HG02981 (cell line): ENCODE measurements around the gene SSR3.
A peak's percentile ranks its signal among the peaks of the same experiment; 100 is the strongest.
"Not testable (repeated sequence)": the region's sequence is repeated elsewhere in the genome, so short reads cannot be mapped to it uniquely, and the experiment has no call there.

ENCODE experiments used
- ATAC-seq: cut with Tn5 transposase; IDR thresholded peaks from one replicate; pipeline ENCODE4 v1.9.1; 2021; ENCODE audit warnings: mild to moderate bottlenecking, moderate library complexity; ENCODE audit not compliant: unreplicated experiment

Gene SSR3

GRCh38 chr3:156554842-156555687, at the start of gene SSR3:
SSR3 (minus strand) TSS chr3:156555117; CDS start chr3:156555089, 28 bp downstream.
- ATAC-seq: peak; percentile 100

- ATAC-seq: no peak
Measured at GRCh38 chr3:156604064-156604641, 49.2 kb upstream of the SSR3 start.

- ATAC-seq: no peak
Measured at GRCh38 chr3:156603379-156604017, 48.6 kb upstream of the SSR3 start.

GRCh38 chr3:156602424-156602823, 47.5 kb upstream of the SSR3 start:
- no peak for ATAC-seq

- ATAC-seq: no peak
Measured at GRCh38 chr3:156601497-156601896, 46.6 kb upstream of the SSR3 start.

DNA sequence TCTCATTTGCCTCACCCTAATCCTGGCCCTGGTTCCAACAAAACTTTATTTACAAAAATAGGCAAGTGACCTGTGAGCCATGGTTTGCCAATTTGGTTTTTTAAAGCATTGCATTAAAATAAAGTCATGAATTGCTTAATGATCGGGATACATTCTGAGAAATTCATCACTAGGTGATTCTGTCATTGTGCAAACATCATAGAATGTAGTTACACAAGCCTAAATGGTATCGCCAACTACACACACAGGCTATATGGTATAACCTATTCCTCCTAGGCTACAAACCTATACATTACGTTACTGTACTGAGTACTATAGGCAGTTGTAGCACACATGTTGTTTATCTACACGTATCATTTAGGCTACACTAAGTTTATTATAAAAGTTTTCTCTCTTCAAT, 45.9 kb upstream of the SSR3 start:
- no peak for ATAC-seq

DNA sequence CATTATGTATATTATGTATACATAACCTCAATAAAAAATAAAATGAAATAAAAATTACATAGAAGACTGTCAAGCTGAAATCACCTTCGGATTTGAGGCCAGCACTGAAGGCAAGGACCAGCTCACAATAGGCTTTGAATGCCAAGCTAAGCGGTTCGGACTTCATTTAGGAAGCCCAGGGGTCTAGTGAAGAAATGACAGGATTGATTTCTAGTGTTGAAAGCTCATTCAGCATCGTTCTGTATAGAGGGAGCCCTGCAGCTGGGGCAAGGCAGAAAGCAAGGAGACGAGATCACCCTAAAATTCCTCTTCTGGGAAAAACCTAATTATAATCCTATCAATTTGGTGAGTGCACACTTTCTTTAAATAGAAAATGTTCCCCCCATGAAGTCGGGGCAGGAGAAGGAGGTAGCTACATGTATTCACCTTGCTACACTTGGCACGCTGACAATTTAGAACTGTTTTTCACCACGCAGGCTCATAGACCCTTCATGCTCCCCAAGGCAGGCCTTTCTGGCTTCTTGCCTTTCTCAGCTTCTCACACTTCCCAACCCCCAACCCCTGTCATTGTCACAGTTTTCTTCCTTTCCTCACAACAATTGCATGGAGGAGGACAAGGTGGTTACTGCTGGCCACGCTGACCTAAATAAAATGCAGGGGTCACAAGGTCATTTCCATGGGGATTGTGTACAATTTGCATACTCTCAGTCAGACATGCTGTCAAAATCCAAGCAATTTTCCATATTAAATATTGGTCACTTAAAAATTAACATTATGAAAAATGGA, 44.4 kb upstream of the SSR3 start:
- no peak for ATAC-seq

GRCh38 chr3:156598413-156598812, 43.5 kb upstream of the SSR3 start:
- ATAC-seq: no peak

- ATAC-seq: no peak
Measured at GRCh38 chr3:156594219-156594683, 39.3 kb upstream of the SSR3 start.

DNA sequence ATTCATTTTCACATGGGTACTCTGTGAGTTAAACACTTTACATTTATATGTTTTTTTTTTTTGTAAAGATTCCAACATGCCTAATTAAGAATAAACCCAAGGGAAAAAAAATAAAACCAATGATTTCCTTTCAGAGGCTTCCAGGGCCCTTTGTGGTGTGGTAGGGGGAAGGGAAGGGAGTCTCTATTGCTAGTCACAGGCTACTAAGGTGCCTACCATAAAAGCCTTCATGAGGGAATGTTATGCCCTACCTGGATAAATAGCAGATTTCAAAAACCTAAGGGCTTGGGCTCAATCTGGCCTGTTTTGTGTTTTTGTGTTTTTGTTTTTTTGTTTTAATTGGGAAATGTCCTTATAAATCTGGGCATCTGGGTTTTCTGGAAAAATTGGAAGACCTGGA, 38.9 kb upstream of the SSR3 start:
- no peak for ATAC-seq

- ATAC-seq: not testable (repeated sequence)
Measured at GRCh38 chr3:156589806-156590205, 34.9 kb upstream of the SSR3 start.

- no peak for ATAC-seq
Measured at GRCh38 chr3:156587760-156588069, 32.8 kb upstream of the SSR3 start.

DNA sequence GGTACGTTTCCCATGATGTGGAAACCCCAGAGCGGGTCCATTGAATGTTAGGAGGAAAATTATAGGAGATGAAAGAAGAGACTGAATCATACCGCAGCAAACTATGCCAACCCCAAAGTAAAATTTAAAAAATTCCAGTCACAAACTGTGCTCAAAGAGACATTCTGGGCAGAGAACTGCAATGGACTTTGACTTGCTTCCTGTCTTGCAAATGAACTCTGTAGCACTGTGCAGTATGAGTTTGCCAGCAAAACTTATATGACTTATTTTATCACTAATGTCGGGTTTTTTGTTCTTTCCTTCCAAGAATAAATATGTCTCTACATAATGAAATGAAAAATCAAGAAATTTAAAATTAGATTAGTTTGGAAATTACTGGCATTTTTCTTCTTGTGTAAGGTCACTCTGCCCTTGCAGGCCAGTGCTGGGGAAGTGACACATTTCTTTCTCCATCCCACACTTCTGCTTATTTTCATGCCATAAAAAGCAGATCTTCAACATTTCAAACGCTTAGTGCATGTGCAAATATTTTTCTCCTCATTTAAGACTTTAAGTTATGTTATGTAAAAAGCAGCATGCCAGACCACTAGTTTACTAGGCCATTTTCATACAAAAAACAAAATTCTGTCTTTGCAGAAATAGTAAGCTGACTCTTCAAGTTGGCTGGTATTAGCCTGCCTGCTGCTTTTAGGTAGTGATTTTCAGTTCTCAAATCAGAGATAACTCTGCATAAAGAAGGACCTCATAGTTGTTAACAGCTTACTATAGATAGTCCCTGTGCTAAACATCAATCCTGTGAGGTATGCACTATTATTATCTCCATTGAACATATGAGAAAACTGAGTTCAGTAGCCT, 32.2 kb upstream of the SSR3 start:
- no peak for ATAC-seq

DNA sequence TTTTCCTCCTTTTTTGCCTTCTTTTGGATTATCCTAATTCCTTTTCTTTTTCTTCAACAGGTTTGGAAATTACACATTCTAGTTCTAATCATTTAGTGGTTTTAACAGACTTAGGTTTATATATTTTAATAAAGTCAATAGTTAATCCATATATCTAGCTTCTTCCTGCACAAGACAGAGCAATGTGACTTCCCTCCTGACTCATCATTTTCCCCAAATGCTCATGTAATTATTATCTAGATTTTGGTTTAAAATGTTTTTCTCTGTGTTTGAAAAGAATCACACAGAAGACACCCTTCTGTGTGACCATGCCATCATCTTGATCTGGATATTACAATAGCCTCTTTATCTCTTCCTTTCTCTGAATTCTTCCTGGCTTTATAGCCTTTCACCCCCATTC, 28.6 kb upstream of the SSR3 start:
- no peak for ATAC-seq

DNA sequence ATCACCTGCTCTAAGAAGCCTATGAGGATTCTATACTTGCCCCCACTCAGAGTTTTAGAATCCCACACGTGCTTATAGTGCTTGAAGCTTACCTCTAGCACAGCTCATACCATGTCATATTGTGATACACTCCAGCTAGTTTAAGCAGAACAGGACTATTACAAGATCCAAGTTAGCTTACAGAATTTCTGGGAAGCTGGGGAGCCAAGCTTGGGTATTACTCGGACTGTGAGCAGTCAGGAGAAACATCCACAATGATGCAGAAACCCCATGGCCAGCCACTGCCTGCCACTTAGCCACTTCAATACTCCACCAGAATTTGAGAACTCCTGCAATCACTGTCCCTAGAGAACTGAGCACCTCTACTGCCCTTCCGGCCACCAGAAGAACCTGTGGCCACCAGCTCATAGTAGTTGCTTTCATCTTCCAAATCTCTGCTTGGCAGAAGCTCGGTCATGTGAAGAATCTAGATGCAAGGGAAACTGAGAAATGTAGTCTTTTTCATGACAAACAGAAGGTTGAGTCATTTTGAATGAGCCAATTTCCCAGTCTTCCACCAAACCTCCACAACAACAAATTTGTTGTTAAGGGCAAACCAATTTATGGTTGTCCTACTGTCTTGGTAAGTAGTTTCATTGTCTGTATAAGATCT, 27.7 kb upstream of the SSR3 start:
- ATAC-seq: peak; percentile 76

- ATAC-seq: no peak
Measured at GRCh38 chr3:156581954-156582353, 27.0 kb upstream of the SSR3 start.

- no peak for ATAC-seq
Measured at GRCh38 chr3:156581033-156581432, 26.1 kb upstream of the SSR3 start.

- ATAC-seq: no peak
Measured at GRCh38 chr3:156579427-156579851, 24.5 kb upstream of the SSR3 start.

DNA sequence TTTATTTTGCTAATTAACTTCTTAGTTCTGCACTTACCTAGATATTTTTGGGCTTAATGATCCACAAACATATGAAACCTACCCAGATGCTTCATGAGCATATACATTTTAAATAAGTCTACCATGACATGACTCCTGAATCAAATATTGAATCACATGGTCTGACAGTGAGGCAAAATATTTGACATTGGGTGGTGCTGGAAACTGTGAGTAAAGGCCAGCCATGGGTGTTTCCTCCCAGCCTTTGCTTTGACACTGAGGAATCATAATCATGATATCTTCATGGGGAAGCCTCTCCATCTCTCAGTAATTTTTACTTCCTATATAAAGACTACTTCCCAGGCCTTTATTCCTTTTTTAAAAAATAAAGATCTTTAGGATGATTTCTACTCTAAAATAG, 22.8 kb upstream of the SSR3 start:
- no peak for ATAC-seq
